ENCODE results near the gene RUNDC1.
"Not testable (repeated sequence)": the region's sequence is repeated elsewhere in the genome, so short reads cannot be mapped to it uniquely, and the experiment has no call there.

RUNDC1 gene

GRCh38 chr17:42991471-42991870 is 11.1 kb downstream of the RUNDC1 start:
- DNase-seq (ENCODE audit: low read depth, low spot score) = no peak

DNA sequence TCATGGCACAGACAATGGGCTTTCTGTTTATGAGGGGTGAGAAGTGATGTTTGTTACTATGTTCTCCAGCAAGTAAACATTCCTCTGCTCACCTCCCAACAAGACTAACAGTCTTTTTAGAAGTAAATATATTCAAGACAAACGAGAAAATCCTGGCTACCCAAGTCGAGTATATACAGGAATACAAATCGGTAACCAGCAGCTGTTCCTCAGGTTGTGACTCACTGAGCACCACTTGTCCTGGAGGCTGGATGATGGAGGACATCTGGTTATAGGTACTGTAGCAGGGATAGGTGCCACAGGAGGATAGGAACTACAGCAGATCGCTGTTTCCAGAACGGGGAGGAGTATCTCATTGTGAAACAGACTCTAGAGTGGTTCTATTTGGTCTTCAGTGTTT is 12.5 kb downstream of the RUNDC1 start:
- no peak for DNase-seq (ENCODE audit: low read depth, low spot score)

- not testable (repeated sequence) for DNase-seq (ENCODE audit: low read depth, low spot score)
These were observed 13.5 kb downstream of the RUNDC1 start for GRCh38 chr17:42993913-42994312.

GRCh38 chr17:42997390-42997983 is 17.1 kb downstream of the RUNDC1 start:
- DNase-seq (ENCODE audit: low read depth, low spot score) = no peak

DNA sequence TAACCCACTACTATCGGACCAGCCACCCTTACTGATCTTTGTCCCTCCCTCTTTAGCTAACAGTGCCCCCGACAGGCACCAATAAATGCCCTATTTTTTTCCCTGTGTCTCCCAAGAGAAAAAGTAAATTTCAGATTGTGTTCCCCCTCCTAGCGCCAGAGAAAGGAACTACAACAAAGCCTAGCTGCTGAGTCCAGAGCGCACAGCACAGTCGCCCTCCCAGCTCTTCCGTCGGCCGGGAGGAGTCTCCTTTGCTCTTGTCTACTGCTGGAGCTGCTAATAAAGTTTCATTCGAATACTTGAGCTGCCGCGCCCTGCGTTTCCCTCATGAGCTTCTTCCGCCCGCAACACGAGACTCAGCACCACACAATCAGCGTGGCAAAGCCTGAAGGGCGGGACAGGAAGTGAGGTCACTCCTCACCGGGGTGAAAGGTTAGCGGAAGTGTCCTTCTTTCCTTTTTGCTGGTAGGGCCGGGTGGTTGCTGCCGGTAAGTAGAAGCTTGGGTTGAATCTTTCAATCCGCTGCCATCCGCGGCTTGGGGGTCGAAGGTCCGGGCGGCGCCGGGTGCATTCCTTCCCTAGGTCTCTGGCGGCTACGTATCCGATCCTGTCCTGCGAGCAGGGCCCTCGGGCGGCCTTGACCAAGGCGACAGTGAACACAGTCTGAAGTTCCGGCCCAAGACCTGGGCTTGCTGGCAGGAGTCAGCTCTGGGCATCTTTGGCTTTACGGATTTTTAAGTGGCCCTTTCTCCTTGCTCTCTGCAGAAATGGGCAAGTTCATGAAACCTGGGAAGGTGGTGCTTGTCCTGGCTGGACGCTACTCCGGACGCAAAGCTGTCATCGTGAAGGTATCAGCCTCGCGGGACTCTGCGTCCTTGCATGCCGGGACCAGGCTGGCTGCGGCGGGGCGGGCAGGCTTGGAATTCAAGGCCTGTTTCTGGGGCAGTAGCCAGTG is 17.9 kb downstream of the RUNDC1 start, which contains the start of gene RPL27:
RPL27 (plus strand) TSS at position 436 of the 955 bp plus-strand sequence; CDS start at position 768, 332 bp downstream.
- DNase-seq (ENCODE audit: low read depth, low spot score) = peak; percentile 100

- DNase-seq (ENCODE audit: low read depth, low spot score) = no peak
These were observed 18.7 kb downstream of the RUNDC1 start for GRCh38 chr17:42999003-42999525.

- not testable (repeated sequence) for DNase-seq (ENCODE audit: low read depth, low spot score)
These were observed 20.5 kb downstream of the RUNDC1 start for GRCh38 chr17:43000894-43001293.

DNA sequence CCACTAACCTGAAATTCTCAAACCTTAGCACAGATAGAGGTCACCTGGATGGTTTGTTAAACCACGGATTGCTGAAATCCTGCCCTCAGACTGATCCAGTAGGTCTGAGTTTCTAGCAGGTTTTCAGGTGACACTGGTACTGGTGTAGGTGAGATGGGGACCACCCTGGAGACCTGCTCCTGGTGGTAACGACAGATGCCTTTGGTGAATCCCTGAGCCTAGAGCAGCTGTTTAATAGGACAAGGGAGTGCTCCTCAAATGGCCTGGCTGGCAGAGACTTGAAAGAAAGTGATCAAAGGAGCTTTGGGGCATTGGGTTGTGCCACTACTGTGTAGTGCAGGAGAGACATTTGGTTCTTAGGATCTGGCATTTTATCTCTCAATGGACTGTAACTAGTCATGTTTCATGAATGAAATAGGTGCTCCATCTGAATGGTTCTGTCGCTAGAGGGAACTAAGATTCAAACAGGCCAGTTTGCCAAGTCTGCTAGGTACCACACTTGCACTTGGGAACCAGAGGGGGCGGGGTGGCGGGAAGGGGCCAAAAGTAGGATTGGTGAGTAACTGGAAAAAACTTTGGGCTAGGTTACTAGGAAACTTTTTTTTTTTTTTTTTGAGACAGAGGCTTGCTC is 23.3 kb downstream of the RUNDC1 start:
- no peak for DNase-seq (ENCODE audit: low read depth, low spot score)

DNA sequence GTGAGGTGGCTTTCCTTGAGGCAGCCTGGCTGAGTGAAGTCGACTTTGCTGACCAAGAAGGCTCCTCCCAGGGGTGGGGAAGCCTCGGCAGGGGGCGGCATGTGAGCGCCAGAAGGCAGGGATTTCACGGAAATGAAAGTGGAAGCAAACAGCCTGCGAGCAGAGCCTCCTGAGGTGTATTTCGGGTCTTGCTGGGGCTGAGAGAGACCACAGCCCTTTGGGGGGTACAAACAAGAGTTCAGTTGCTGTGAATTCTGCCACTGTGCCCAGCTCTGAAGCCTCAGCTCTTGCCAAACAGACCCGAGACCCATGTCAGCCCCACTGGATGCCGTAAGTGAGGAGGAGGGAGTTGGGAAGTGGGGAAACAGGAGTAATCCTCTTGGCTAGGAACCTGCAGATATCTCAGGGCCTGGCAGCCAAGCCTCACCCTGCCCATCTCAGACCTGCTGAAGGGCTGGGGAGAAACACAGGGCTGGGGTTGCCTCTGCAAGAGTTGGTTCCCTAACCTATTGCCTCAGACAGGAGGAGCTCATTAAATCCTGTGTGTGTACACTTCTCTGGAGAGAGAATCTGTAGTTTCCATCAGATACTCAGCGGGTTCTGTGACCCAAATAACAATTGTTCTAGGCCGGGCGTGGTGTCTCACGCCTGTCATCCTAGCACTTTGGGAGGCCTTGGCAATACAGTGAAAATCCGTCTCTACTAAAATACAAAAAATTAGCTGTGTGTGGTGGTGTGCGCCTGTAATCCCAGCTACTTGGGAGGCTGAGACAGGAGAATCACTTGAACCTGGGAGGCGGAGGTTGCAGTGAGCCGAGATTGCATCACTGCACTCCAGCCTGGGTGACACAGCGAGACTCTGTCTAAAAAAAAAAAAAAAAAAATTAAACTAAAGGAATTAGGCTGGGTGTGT is 26.5 kb downstream of the RUNDC1 start, which contains the start of gene IFI35:
IFI35 (plus strand) TSS at position 146 of the 913 bp plus-strand sequence; CDS start at position 310, 164 bp downstream.
- DNase-seq (ENCODE audit: low read depth, low spot score) = no peak

DNA sequence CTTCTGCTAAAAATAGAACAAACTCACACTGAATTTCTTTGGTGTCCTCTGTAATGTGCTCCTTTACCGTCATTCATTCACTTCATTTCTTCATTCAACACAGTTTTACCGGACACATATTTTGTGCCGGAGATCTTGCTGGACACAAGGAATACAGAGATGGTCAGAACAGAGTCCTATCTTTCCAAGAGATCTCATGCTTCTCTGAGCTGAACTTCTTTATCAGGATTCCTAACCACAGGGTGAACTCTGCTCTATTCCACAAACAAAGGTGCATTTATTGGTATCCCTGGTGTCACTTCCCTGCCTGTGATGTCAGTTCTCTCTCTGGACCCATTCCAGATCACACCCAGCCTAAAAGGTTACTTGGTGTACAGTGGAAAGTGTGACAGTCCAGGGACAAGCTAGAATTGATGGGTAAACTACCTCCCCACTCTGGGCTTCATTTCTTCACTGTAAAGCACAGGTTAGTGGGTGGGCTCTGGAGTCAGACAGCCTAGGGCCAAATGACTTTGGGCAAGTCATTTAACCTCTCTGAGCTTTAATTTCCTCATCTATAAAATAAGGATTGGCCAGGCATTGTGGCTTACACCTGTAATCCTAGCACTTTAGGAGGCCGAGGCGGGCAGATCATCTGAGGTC is 30.4 kb downstream of the RUNDC1 start:
- DNase-seq (ENCODE audit: low read depth, low spot score) = no peak

GRCh38 chr17:43011728-43012472 is 31.5 kb downstream of the RUNDC1 start:
- DNase-seq (ENCODE audit: low read depth, low spot score) = no peak

DNA sequence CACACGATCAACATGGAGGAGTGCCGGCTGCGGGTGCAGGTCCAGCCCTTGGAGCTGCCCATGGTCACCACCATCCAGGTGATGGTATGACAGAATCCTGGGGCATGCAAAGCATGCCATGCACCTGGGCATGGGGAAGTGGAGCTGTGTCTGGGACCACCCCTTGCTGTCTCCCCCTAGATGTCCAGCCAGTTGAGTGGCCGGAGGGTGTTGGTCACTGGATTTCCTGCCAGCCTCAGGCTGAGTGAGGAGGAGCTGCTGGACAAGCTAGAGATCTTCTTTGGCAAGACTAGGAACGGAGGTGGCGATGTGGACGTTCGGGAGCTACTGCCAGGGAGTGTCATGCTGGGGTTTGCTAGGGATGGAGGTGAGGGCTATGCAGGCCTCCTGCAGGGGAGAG is 32.9 kb downstream of the RUNDC1 start:
- no peak for DNase-seq (ENCODE audit: low read depth, low spot score)

GRCh38 chr17:43014020-43014648 is 33.8 kb downstream of the RUNDC1 start:
- DNase-seq (ENCODE audit: low read depth, low spot score) = no peak

DNA sequence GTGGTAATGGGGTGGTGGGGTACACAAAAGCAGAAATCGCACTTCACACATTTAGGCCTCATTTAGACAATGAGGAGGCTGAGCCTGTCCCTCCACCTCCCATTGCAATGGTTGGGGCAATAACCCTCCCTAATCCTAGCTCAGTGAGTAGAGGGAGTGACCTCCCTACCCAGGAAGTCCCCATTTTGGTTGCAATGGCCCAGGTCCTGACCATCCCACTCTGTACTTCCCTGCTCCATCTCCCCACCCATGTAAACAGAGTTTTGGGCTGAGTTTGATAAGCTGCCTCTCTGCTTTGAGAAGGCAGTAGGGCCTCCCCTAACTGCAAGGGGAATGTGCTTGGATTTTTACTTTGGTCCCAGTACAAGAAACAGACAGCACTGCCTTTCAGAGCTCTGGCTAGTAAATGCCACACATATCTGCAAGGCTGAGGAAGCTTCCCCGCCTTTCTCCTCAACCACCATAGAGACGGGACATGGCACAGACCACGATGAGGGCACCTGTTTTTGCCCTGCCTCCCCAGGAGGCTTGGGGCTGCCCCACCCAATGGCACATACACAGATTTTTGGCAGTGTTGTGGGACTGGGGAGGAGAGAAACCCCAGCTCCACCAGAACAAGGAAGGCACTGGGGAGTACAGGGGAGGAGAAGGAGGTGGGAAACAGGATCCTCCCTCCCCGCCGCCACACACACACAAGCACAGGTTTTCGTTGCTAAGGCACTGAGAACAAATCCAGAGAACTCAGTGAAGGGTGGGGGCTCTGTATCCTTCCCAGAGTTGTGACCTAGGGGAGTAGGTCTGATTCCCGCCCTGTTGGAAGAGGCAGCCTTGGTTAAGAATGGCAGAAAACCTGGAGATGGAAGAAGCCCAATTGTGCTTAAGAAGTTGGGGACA is 34.5 kb downstream of the RUNDC1 start:
- no peak for DNase-seq (ENCODE audit: low read depth, low spot score)

GRCh38 chr17:43015579-43015978 is 35.2 kb downstream of the RUNDC1 start:
- DNase-seq (ENCODE audit: low read depth, low spot score) = no peak

DNA sequence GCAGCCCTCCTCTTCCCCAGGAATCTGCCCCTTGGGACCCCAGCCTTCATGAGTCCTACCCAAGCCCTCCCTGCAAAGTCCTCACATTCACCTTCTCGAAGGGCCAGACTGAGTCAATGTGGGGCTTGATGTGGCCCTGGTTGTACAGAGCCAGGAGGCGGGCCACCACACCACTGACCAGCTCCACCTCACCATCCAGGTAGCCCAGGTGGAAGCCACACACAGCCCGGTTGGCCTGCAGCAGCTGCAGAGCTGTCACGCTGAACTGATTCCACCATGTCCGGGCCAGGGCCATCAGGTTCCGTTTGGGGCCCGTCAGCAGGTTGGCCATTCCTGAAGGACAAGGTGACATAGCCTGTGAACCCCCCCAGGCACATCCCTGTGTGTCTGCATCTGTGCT is 35.9 kb downstream of the RUNDC1 start:
- no peak for DNase-seq (ENCODE audit: low read depth, low spot score)

- no peak for DNase-seq (ENCODE audit: low read depth, low spot score)
These were observed 37.9 kb downstream of the RUNDC1 start for GRCh38 chr17:43018008-43018853.

All from iPS DF 19.7 (cell line).